H9 (cell line): Measurements from ENCODE around the gene ANP32A. TPM values are rescaled to one million over a fixed set of nuclear protein-coding genes. Genes with fewer than 3 reads are reported as not detected.

Source experiments
- DNase-seq: peaks from one replicate; pipeline ENCODE4 v3.0.0-alpha.2; 2017
- H2AFZ ChIP-seq: one replicate; pipeline ENCODE4 v1.6.1; 2013; ENCODE audit warnings: mild to moderate bottlenecking, low read length, control low read depth, moderate library complexity
- H2AK5ac ChIP-seq: 2 replicates; pipeline ENCODE4 v1.6.1; 2013; ENCODE audit warnings: low read length, control low read depth, mixed read lengths; ENCODE audit not compliant: insufficient read length
- H2BK120ac ChIP-seq: one replicate; pipeline ENCODE4 v1.6.1; 2013; ENCODE audit warnings: low read depth, mild to moderate bottlenecking, low read length, control low read depth, inconsistent platforms; ENCODE audit not compliant: poor library complexity, severe bottlenecking
- H2BK12ac ChIP-seq: 2 replicates; pipeline ENCODE4 v1.6.1; 2013; ENCODE audit warnings: low read length, control low read depth, mixed read lengths, low read depth; ENCODE audit not compliant: insufficient read length
- H2BK15ac ChIP-seq: 2 replicates; pipeline ENCODE4 v1.6.1; 2013; ENCODE audit warnings: low read depth, low read length, control low read depth
- H2BK20ac ChIP-seq: one replicate; pipeline ENCODE4 v1.6.1; 2013; ENCODE audit warnings: low read depth, mild to moderate bottlenecking, low read length, control low read depth, inconsistent platforms; ENCODE audit not compliant: poor library complexity, severe bottlenecking
- H2BK5ac ChIP-seq: 2 replicates; pipeline ENCODE4 v1.6.1; 2013; ENCODE audit warnings: low read length, control low read depth, mixed read lengths; ENCODE audit not compliant: insufficient read length
- H3K14ac ChIP-seq: 2 replicates; pipeline ENCODE4 v1.6.1; 2013; ENCODE audit warnings: low read length, control low read depth; ENCODE audit not compliant: insufficient read depth
- H3K18ac ChIP-seq: 2 replicates; pipeline ENCODE4 v1.6.1; 2013; ENCODE audit warnings: low read depth, mild to moderate bottlenecking, mixed read lengths, low read length, control low read depth; ENCODE audit not compliant: insufficient read length
- H3K23ac ChIP-seq: 2 replicates; pipeline ENCODE4 v1.6.1; 2013; ENCODE audit warnings: low read length, control low read depth, mixed read lengths, low read depth; ENCODE audit not compliant: insufficient read length
- H3K23me2 ChIP-seq: 2 replicates; pipeline ENCODE4 v1.6.1; 2013; ENCODE audit warnings: low read depth, mild to moderate bottlenecking, mixed read lengths, low read length, control low read depth; ENCODE audit not compliant: insufficient read length, poor library complexity, severe bottlenecking
- H3K27ac ChIP-seq: 2 replicates; pipeline ENCODE4 v1.5.1; 2013; ENCODE audit warnings: low read length, control low read depth, mixed read lengths, low read depth; ENCODE audit not compliant: insufficient read length
- H3K27me3 ChIP-seq: 2 replicates; pipeline ENCODE4 v1.6.1; 2013; ENCODE audit warnings: low read length, control low read depth, inconsistent platforms; ENCODE audit not compliant: insufficient read depth
- H3K4ac ChIP-seq: 2 replicates; pipeline ENCODE4 v1.6.1; 2013; ENCODE audit warnings: low read depth, mild to moderate bottlenecking, control low read depth, inconsistent platforms, low read length, moderate library complexity
- H3K4me1 ChIP-seq: 2 replicates; pipeline ENCODE4 v1.6.1; 2013; ENCODE audit warnings: low read length, control low read depth, inconsistent platforms; ENCODE audit not compliant: insufficient read depth
- H3K4me2 ChIP-seq: 2 replicates; pipeline ENCODE4 v1.6.1; 2013; ENCODE audit warnings: low read length, control low read depth, mixed read lengths; ENCODE audit not compliant: insufficient read length, insufficient read depth
- H3K56ac ChIP-seq: 2 replicates; pipeline ENCODE4 v1.6.1; 2013; ENCODE audit warnings: low read depth, mild to moderate bottlenecking, mixed read lengths, low read length, control low read depth; ENCODE audit not compliant: insufficient read length
- H3K79me1 ChIP-seq: 2 replicates; pipeline ENCODE4 v1.6.1; 2013; ENCODE audit warnings: low read depth, mild to moderate bottlenecking, moderate library complexity, low read length, control low read depth, inconsistent platforms; ENCODE audit not compliant: insufficient read depth, poor library complexity, severe bottlenecking
- H3K79me2 ChIP-seq: 2 replicates; pipeline ENCODE4 v1.6.1; 2013; ENCODE audit warnings: low read length, control low read depth, inconsistent platforms; ENCODE audit not compliant: insufficient read depth
- H3K9ac ChIP-seq: 2 replicates; pipeline ENCODE4 v1.6.1; 2013; ENCODE audit warnings: low read length, control low read depth, mixed read lengths; ENCODE audit not compliant: insufficient read length; ENCODE audit errors: extremely low read depth
- H3K9me3 ChIP-seq: one replicate; pipeline ENCODE4 v1.6.1; 2013; ENCODE audit warnings: low read depth, low read length, inconsistent platforms; ENCODE audit not compliant: control insufficient read depth
- H3T11ph ChIP-seq: one replicate; pipeline ENCODE4 v1.6.1; 2013; ENCODE audit warnings: mild to moderate bottlenecking, low read length, control low read depth, inconsistent platforms
- H4K20me1 ChIP-seq: one replicate; pipeline ENCODE4 v1.6.1; 2013; ENCODE audit not compliant: control insufficient read depth, insufficient read length, insufficient read depth
- H4K5ac ChIP-seq: 2 replicates; pipeline ENCODE4 v1.6.1; 2013; ENCODE audit warnings: low read depth, mild to moderate bottlenecking, mixed read lengths, low read length, control low read depth; ENCODE audit not compliant: insufficient read length
- H4K8ac ChIP-seq: replicated peaks from 2 replicates; pipeline ENCODE4 v1.6.1; 2013; ENCODE audit warnings: low read length, control low read depth, mixed read lengths, low read depth; ENCODE audit not compliant: insufficient read length
- H4K91ac ChIP-seq: 2 replicates; pipeline ENCODE4 v1.6.1; 2013; ENCODE audit warnings: low read depth, mild to moderate bottlenecking, moderate library complexity, mixed read lengths, low read length, control low read depth; ENCODE audit not compliant: insufficient read length
- H3K27ac Mint-ChIP-seq, 3 experiments: 2 replicates in 2 of 3; 3 replicates in 1 of 3; pipeline ENCODE4 v1.8.0; 2020 to 2021; ENCODE audit warnings: mixed read lengths in 3 of 3, mild to moderate bottlenecking in 1 of 3, moderate library complexity in 1 of 3
- H3K27me3 Mint-ChIP-seq: 2 replicates; pipeline ENCODE4 v1.8.0; 2021; ENCODE audit warnings: low read depth, mild to moderate bottlenecking, moderate library complexity, mixed read lengths
- H3K36me3 Mint-ChIP-seq, 3 experiments: 2 replicates in 2 of 3; 3 replicates in 1 of 3; pipeline ENCODE4 v1.8.0; 2020 to 2021; ENCODE audit warnings: low read depth in 3 of 3, mixed read lengths in 3 of 3; ENCODE audit not compliant: insufficient read depth in 1 of 3
- H3K4me1 Mint-ChIP-seq, 2 experiments: 2 replicates each; pipeline ENCODE4 v1.8.0; 2020; ENCODE audit warnings: mixed read lengths in 2 of 2
- H3K4me3 Mint-ChIP-seq, 2 experiments: 2 replicates in 1 of 2; 3 replicates in 1 of 2; pipeline ENCODE4 v1.8.0; 2020 to 2021; ENCODE audit warnings: mild to moderate bottlenecking in 2 of 2, mixed read lengths in 2 of 2, moderate library complexity in 1 of 2
- H3K9me3 Mint-ChIP-seq, 2 experiments: 2 replicates in 1 of 2; 3 replicates in 1 of 2; pipeline ENCODE4 v1.8.0; 2020; ENCODE audit warnings: mild to moderate bottlenecking in 2 of 2, mixed read lengths in 2 of 2, moderate library complexity in 1 of 2
- WGBS: extraction: QIAGEN DNeasy Blood & Tissue Kit; methylation state at CpG from one replicate; pipeline ENCODE4 v1.1.7; 2013; ENCODE audit warnings: missing lambda C conversion rate, low lambda C conversion rate, mixed read lengths; ENCODE audit not compliant: insufficient read length; ENCODE audit errors: extremely low coverage; 5-methylcytosine and 5-hydroxymethylcytosine counted together
- total RNA-seq: library from RNA; stranded (reverse); gene quantifications from 2 replicates; pipeline ENCODE4 v1.2.1, GENCODE V29; 2021
- TF ChIP-seq, protein P1 (sequence below): fragments of 200-600 bp; sonication (generic); conservative IDR thresholded peaks from 3 replicates; pipeline ENCODE4 v1.8.0; 2021; ENCODE audit warnings: antibody characterized with exemption, mild to moderate bottlenecking

Gene ANP32A
- total RNA-seq, 1 experiment from 2014 or later: 318 TPM

DNA sequence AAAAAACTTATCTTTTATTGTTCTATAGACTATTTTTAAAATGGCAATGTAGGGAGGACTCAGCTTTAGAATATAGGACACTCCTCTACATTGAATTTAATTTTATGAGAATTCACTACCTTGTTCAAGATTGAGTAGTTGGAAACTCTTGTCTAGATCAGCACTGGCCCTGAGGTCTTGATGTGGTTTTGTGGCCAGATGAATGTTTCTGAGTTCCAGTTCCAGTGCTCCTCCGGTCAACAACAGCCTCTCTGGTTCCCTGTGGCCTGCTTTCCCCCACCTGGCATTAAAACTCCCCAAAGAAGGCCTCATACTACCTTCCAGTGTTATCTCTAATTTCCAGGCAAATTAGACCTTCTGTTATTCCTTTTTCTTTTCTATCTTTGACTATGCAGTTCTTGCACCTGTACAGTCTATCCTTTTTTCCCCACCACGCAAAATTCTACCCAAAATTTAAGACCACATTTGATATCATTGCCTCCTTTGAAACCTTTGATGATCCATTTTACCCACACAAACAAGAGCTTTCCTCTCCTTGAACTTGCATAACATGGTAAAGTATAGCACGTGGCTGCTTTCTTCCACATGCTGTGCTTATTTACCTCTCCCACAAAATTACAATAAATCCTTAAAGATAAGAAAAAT lies 9.6 kb upstream of the ANP32A start:
- Histone ChIP-seq H2BK15ac (no peak overlapping the region), H3K79me1 (no peaks in the 10 kb centered on the region), H3K14ac (no peak overlapping the region), H3K4me2 (no peak overlapping the region), H3K9me3 (no peaks in the 10 kb centered on the region), H3K79me2 (no peaks in the 10 kb centered on the region), H3T11ph (no peak overlapping the region), H3K23ac (no peak overlapping the region), H4K91ac (no peak overlapping the region), H3K27ac (no peak overlapping the region), H2BK20ac (no peak overlapping the region), H2AK5ac (no peak overlapping the region), H3K56ac (no peak overlapping the region), H3K27me3 (peaks cover 13% of the 10 kb centered on the region; the same call in 1 of the 2 replicates), H3K18ac (no peak overlapping the region), H2AFZ (no peak overlapping the region), H2BK12ac (no peak overlapping the region), H3K23me2 (no peaks in the 10 kb centered on the region), H4K20me1 (no peaks in the 10 kb centered on the region), H3K9ac (no peak overlapping the region), H3K4me1 (no peaks in the 10 kb centered on the region), H4K8ac (no peak overlapping the region), H2BK5ac (no peak overlapping the region), H2BK120ac (no peak overlapping the region), H4K5ac (no peak overlapping the region), H3K4ac (no peak overlapping the region)
- no peak for DNase-seq
- Mint-ChIP-seq H3K4me3 (no peak overlapping the region), H3K4me1 (no peaks in the 10 kb centered on the region; a peak in 1 of 4 replicates), H3K27ac (no peak overlapping the region), H3K27me3 (peaks cover 88% of the 10 kb centered on the region), H3K9me3 (peaks cover 0 to 2% of the 10 kb centered on the region in 2 experiments; a peak in 1 of 5 replicates), H3K36me3 (peaks cover 0 to under 1% (median 0%) of the 10 kb centered on the region in 3 experiments; a peak in 1 of 7 replicates)
- no CpG with 5 or more reads among the region's 3 CpGs for WGBS
- TF ChIP-seq, protein P1, sequence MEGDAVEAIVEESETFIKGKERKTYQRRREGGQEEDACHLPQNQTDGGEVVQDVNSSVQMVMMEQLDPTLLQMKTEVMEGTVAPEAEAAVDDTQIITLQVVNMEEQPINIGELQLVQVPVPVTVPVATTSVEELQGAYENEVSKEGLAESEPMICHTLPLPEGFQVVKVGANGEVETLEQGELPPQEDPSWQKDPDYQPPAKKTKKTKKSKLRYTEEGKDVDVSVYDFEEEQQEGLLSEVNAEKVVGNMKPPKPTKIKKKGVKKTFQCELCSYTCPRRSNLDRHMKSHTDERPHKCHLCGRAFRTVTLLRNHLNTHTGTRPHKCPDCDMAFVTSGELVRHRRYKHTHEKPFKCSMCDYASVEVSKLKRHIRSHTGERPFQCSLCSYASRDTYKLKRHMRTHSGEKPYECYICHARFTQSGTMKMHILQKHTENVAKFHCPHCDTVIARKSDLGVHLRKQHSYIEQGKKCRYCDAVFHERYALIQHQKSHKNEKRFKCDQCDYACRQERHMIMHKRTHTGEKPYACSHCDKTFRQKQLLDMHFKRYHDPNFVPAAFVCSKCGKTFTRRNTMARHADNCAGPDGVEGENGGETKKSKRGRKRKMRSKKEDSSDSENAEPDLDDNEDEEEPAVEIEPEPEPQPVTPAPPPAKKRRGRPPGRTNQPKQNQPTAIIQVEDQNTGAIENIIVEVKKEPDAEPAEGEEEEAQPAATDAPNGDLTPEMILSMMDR: no peak
